HG03139 (cell line): ENCODE data around the gene RPP25L.

ENCODE experiments used
- ATAC-seq: cut with Tn5 transposase; IDR thresholded peaks from one replicate; pipeline ENCODE4 v1.9.1; 2021; ENCODE audit not compliant: unreplicated experiment

The RPP25L gene

DNA sequence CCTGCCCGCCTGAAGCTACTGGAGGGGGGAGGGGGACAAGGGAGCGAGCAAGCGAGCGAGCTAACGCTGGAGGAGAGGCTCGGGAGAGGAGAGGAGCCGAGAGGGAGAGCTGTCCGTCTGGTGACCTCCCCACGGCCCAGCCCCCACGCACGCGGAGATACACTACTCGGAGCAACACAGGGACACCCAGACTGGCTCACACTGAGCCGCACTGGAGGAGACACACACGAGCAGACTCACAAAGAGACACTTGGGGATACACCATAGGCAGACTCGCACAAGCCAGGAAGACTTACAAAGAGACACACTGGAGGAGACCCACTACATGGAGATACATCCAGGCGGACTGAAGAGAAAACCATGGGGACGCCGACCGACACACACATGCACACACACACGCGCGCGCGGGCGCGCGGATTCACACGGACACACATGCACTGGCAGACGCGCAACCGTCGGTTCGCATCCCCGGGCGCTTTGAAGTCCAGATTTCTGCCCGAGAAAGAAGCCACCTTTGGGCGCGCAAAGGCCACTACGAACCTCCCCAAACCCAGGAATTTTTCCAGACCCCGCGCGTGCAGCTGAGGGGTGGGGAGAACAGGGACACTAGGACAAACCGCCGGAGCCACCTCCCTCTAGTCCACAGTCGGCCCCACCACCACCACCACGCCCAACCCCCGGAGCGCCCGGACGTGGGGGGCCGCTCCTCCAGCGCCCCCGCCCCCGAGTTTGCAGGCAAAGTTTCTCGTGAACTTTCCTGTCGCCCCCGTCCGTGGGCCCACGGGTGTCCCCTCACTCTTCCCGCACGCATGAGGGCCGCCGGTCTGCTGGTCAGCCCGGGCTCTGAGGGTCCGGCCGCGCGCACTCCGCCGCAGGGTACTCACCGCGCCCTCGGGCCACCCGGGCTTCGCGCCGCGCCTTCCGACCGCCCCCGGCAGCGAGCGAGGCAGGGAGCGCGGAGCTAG, 22.9 kb downstream of the RPP25L start:
- no peak for ATAC-seq

DNA sequence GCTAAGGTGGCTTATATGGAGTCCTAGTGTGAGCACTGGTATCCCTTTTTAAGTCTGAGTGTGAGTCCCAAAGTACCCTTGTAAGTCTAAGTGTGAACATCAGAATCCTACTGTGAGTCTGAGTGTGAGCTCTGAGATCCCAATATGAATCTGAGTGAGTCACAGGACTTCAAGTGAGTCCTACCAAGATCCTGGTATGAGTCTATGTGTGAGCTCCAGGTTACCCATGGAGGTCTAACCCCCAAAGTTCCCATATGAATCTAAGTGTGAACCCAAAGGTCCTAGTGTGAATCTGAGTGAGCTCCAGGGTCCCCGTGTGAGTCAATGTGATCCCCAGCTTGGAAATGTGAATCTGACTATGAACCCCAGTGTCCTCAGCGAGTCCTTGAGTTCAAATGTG, 24.6 kb downstream of the RPP25L start:
- ATAC-seq = no peak

DNA sequence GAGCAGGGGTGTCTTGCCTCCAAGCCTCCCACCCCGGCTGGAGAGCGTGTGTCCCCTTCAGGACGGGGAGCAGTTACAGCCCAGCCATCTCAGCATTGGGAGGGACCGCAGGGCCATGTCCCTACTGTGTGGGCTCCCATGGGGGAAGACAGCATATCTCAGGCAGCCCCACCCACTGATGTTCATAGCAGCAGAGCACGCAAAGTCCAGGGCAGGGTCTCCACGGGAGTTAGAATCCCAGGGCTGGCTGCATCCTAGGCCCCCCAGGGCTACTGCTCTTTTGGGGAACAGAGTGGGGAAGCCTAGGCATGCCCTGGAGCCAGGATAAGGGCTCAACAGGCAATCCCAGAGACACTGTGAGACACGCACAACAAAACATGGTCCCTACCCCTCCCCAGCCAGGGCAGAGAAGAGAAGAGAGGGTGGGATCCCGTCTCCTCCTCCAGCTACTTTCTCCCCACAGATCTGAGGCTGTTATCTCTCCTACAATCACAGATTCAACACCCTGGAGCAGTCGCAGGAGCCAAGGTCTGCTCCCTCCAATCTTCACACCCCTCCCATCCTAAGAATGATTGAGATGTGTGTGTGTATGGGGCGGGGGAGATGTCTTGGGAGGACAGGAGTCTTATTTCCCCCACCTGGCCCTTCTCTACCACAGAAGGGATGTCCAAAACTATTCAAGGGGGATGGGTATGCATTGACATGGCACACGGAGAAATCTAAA, 25.8 kb downstream of the RPP25L start:
- no peak for ATAC-seq

DNA sequence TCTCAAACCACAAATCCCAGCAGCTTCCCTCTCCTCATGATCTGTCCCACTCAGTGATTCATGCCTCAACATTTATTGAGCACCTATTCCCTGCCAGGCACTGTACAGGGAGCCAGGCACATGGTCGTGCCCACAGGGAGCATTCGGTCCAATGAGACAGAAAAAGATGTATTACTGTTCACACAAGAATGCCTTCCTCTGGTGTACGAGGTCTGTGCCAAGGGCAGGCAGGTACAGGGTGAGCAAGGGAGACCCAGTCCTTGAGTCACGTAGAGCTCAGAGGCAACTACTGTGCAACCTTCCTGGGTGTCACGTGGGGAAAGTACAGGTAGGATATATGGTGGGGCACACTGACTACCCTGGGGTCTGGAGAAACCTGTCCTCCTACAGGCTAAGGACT, 26.9 kb downstream of the RPP25L start:
- ATAC-seq = no peak

DNA sequence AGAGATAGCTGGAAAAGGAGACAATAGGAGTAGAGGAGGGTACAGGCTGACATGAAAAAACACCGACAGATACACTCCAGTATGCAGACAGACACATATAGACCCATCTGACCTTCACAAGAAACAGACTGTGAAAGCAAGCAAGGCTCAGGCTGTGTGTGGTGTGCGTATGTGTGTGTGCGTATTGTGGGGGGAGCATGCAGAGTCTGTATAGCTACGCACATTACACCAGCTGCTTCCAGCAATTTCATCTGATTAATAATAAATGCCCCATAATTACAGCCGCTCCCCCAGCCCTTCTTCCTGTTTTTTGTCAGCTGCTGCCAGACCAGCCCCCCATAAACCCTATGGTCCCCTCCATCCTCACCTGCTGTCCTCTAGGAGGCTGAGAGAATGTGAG, 29.1 kb downstream of the RPP25L start:
- ATAC-seq = no peak

DNA sequence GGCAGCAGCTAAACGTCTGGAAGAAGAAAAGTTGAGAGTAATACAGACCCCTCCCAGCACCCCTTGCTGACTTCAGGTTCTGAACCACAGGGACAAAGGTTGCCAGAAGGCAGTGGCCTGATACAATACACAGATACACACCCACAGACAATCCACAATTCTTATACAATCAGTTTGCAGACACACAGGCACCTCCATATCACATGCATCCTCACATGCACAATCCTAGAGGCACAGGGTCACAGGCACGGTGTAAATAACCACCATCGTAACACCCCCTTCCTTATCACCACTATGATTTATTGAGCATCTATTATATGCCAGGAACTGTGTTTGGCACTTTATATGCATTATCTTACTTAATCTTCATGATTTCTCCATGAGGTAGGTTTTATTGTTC, 30.6 kb downstream of the RPP25L start:
- no peak for ATAC-seq

DNA sequence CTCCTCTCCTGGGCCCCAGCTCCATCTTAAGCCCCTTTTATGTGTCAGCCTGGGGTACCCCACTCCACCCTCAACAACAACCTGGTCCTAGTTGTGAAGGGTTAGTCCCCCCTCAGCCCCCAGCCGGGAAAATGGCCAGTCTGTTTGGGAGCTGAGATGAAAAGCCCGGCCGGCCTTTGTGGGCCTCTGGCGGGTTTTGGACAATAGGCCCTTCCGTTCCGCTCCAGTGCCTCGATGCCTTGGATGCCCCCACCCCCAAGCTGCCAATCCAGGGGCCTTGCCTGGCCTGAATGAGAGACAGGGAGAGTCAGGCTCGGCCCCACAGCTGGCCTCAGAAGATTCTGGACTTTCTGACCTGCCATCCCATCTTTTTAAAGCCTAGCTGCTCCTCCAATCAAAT, 31.5 kb downstream of the RPP25L start:
- no peak for ATAC-seq

DNA sequence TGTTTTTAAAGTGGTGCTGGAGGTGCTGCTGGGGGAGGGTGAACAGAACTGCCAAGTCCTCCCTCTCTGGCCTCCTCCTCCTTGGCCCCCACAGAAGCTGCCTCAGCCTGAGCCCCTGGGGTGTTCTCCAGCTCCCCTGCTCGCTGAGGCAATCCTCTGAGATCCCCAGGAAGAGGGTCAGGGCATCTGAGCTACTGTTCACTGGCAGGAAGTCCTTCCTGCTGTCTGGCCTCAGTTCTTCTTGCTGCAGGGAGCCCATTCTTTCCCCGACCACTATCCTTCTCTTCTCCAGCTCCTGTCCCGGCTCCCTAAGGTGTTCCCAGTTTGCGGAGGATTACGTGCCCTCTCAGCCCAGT, 32.1 kb downstream of the RPP25L start:
- no peak for ATAC-seq

DNA sequence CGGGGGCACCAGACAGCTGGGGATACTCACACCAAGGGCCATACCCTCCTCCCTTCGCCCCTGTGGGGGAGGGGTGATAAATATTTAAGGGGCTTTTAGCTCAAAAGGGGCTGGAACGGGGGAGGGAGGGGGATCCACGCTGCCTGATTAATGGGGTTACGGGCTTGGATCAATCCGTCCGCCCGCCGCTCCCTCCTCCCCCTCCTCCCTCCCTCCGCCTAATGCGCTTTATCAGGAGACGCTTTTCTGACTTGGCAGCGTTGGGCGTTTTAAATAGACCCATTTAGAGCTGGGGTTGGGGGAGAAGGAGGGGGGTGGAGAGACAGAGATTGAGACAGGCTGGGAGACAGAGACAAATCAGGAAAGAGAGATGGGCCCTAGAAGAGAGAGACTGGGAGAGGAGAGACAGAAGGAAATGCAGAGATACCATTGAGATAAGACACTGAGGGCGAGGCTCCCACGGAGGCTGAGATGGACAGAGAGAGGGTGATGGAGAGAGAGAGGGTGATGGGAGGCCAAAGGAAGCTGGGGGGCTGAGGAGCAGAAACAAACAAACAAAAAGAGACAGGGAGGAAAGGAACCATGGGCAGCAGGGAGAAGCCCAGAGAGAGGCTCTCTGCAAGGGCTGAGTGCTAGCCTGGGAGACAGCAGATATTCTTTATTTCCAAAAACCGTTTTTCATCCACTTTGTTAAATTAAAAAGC, 32.6 kb downstream of the RPP25L start:
- no peak for ATAC-seq

DNA sequence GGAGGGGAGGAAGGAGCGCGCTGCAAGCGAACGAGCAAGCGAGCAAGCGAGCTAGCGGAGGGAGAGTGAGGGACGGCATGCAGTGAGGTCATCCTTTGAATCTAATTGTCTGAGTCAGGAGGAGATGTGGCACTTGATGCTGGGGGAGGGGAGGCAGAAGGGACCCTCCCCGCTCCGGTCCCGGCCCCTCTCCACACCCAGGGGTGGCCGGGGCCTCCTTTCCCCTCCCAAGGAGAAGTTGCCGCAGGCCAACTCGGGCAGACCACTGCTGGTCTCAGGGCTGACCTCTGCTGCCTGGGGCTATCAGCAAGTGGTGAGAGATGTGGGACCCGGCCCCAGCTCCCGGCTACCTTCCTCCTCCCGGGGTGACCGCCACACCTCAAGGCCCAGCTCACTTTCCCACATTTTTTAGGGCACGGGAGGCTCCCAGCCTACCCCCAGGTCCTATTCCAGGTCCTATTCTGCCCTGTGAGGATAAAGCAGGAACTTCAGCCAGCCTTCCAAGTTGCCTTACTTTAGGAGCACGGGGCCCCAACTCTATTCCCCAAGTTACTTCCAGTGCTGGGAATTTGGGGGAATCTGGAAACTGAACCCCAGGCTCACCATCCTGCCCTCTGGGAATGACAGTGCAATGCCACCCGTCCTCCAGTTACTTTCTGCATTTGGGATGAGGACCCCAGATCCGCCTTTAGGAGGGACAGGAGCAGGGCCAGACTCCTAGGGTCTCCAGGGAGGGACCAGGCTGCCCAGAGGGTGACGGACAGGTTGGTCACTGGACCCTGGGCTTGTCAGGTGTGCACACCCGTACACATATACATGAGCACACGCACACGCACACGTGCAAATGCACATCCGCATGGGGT, 33.4 kb downstream of the RPP25L start:
- ATAC-seq = no peak

DNA sequence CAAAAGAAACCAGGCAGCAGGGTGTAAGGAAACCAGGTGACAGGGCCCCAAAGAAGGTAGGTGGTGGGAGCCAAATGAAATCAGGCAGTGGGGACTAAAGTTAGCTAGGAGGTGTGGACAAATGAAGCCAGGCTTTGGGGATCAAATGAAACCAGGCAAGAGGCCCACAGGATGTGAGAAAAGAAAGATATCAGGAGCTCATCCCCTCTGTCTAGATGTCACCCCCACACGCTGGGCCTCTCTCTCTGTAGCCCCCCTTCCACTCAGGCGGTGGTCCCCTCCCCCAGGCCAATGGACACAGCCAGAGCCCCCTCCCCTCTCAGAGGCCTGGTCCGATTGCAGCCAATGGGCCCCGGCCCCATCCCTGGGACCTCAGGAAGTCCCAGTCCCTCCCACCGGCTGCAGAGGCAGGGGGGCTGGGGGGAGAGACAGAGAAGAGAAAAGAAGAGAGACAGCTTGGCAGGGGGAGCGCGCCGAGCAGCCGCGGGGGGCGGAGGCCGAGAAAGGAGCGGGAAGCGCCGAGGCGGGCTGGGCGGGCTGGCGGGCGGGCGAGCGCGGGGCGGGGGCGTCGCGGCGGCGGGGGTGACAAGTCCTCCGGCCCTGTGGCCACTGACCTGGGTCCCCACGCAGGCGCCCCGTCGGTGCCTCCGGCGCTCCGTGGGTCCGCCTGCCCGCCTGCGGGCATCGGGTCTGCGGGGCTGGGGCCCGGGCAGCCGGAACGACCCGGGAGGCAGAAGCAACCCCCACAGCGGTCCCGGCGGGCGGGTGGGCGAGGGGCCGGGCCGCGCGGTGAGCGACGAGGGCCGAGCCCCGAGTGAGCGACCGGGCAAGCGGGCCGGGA, 34.3 kb downstream of the RPP25L start:
- no peak for ATAC-seq

DNA sequence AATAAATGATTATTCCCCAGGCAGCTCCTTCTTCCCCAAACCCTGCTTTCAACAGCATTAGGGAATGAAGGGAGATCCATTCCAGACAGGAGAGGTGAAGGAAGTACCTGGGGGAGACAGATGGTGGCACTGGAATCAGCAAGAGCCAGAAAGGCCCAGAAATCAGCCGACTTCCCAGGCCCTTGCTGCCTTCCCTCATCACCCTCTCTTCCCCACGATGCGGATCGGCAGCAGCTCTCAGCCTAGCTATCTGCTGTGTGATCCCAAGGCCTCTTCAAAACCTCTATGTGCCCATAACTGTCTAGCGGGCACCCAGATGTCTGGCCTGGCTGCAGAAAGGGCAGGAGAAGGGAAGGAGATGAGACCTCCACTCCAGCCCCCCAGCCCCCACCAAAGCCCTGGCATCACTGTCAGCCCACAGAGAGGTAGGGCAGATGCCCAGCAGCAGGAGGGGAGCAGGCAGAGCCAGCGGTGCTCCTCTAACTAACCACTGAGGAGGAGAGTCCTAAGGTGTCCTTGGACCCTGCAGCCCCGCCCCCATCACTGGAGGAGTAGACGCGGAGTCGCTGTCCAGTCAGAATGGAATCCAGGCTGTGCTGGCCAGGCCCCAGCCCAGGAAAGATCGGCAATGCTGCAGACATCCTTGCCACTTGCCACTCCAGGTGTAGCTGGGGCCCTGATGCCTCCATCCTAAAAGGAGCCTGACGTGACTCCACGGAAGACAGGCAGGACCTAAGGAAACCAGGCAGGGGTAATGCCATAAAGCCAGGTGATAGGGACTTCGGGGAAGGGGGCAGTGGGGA, 35.1 kb downstream of the RPP25L start:
- no peak for ATAC-seq

DNA sequence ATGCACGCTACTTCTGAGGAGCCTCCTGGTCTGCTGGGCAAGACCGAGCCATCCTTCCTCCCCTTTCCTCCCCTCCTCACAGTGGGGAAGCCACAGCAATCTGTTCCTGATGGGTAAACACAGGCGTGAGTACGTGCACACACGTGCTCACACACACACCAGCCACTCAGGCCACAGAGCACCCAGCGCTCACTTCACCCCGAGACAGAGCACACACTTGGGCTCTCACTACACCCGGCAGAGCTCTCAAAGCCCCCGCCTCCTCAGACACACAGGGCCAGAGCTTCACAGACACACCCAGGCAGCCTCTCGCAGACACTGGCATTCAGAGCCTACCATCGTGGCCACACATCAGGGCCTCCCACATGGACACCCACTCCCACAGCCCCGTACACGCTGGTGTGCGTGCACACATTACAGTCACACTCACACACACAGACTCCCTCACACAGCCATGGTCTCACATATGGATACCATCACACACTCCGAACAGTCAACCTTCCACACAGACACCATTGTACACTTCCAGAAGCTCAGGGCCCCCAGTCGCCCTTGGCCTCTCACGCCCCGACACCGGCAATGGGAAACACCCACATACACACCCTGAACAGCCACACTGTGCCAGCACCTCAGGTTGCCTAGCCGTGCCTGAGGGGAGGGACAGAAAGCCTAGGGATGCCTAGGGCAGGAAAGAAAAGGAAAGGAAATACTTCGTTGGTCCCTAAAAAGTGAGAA, 35.9 kb downstream of the RPP25L start:
- ATAC-seq = no peak

DNA sequence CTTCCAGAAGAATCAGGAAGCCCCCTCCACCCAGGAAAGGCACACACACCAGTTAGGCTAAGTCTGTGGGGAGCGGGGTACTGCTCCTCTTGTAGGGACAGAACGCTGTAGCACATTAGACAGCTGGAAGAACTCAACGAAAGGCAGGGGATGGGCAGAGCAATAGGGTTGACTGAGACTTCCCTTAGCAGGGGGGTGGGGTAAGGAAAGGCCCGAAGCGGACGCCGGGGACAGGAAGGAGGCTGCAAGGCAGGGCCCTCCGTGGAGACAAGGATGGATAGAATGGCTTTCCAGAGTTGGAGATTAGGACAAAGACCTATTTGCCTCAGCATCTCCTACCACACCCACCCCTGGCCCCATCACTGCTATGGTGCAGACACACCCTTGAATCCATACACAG, 36.7 kb downstream of the RPP25L start:
- ATAC-seq = no peak

DNA sequence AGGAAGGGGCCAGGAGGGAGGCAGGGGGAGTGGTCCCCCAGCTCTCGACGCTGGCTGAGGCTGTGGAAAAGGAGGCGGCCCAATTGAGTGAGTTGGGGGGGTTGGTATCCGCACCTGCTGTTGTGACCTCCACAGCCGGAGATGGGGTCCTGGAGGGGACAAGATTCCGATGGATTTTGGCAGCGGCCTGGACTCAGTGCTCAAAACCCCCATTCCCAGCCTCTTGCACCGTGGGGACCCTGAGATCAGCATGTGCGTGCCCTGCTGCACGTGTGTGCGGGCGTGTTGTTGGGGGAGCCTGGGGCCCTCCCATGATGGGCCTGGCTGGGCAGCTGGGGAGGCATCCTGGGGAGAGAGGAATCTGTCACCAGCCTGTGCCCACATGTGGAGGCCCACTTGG, 37.3 kb downstream of the RPP25L start:
- ATAC-seq = no peak

DNA sequence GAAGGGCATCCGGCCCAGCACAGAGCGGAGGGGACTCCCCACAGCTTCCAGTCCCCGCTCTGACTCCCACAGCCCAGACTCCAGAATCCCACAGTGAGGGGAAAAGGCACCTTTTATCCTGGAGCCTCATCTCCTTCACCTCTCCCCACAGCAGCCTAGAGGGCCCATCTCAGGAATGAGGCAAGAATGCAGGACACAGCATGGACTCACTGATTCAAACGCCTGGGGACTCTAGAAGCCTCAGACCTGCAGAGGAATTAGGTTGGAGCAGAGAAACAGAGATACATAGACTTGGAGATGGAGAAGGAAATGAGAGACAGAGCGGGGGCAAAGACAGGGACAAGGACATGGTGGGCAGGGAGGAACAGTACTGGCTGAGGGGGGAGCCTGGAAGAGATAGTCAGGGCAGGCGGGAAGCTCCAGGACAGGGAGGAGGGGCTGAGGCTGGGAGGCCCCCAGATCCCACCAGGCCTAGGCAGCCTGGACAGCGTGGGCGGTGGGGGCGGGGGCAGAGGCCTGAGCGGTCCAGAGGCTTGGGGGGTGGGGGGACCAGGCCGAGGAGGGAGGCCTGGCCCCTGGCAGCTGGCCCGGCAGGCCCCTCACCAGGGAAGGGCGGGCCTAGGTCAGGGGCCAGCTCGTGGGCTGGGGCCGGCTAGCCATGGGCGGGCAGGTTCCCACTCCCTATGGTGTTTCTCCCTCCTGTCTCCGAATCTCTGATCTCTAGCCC, 38.1 kb downstream of the RPP25L start:
- ATAC-seq = no peak

DNA sequence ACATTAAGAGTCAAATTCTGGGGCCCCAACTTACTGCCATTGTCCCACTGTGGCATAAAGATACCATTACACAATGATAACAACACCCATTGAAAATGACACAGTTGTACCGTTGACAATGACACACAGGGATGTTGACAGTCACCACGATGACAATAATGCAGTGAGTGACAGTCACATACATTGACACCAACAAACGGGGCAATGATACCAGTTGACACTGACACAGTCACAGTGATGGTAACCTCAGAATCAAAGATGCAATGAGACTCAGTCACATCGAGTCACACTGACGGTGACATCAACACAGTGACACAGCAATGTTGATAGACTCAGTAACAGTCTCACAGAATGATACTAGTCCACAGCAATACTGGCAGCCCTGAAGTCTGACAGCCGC, 39.3 kb downstream of the RPP25L start:
- ATAC-seq = no peak

DNA sequence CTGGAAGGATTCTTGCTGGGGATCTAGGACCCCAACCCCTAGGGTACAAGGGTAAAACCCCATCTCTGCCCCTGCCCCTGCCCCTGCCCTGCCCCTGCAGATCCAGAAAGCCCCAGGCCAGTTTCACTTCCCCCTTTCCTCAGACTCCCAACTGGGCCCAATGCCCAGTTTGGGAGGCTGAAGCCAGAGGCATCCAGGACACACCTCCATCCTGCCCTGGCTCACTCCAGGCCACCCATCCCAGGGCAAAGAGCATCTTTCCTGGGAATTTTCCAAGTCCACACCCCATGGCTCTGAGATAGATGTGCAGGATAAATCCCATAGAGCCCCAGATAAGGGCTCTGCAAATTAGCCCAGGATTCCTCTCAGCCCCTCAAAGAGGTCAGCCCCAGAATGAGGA, 39.8 kb downstream of the RPP25L start:
- ATAC-seq = no peak
